Neural crest cell (in vitro differentiated cells): ENCODE measurements around the gene CXCR4. TPM values are rescaled to one million over a fixed set of nuclear protein-coding genes. Genes with fewer than 3 reads are reported as not detected.

Source experiments
- DNase-seq: peaks from one replicate; pipeline ENCODE4 v3.0.0; 2021; ENCODE audit warnings: low read depth, mixed read lengths, low spot score
- H3K27ac Mint-ChIP-seq: one replicate; pipeline ENCODE4 v1.8.0; 2021; ENCODE audit warnings: mild to moderate bottlenecking, mixed read lengths; ENCODE audit not compliant: unreplicated experiment
- H3K27me3 Mint-ChIP-seq: 2 replicates; pipeline ENCODE4 v1.8.0; 2021; ENCODE audit warnings: low read depth, mild to moderate bottlenecking, mixed read lengths
- H3K36me3 Mint-ChIP-seq: 2 replicates; pipeline ENCODE4 v1.8.0; 2021; ENCODE audit warnings: low read depth, mild to moderate bottlenecking, mixed read lengths
- H3K4me1 Mint-ChIP-seq: 2 replicates; pipeline ENCODE4 v1.8.0; 2021; ENCODE audit warnings: mixed read lengths
- H3K4me3 Mint-ChIP-seq: one replicate; pipeline ENCODE4 v1.8.0; 2021; ENCODE audit warnings: mild to moderate bottlenecking, mixed read lengths
- H3K9me3 Mint-ChIP-seq: 2 replicates; pipeline ENCODE4 v1.8.0; 2021; ENCODE audit warnings: mixed read lengths
- total RNA-seq: library from RNA; stranded (reverse); gene quantifications from 2 replicates; pipeline ENCODE4 v1.2.1, GENCODE V29; 2021
- TF ChIP-seq, protein P1 (sequence below): fragments of 200-600 bp; sonication (generic); conservative IDR thresholded peaks from 2 replicates; pipeline ENCODE4 v1.5.0; 2021; ENCODE audit warnings: antibody characterized with exemption, mild to moderate bottlenecking

CXCR4 gene
- total RNA-seq, 1 donor from 2014 or later: 37.5 TPM

DNA sequence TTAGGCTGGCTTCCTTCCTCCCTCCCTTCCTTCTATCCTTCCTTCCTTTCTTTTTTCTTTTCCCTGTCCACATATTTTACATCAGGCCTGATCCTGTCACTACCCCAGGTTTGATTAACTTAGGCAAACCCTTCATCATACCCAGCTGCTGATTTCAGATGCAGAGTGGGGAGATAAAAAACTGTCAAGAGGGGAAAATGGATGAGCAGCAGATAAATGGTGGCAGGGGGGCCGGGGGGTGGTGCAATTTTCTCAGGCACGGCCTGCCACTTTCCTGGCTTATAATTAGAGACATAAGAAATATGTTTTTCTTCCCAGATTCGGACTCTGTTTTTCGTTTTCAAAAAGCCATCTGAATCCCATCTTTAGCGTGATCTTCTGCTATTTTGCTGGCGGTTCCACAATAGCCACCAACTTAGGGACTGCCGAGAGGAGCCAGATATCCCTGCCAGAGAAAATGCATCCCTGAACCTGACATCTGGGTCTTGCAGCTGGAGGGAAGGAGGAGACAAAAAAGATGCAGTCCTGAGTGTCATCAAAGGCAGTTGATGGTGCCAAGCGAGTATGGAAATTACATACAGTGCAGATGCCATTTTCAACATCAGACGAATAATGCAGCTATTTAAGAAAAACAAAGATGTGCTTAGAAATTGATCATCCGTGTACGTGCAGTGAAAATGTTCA is 49.9 kb downstream of the CXCR4 start:
- TF ChIP-seq, protein P1, sequence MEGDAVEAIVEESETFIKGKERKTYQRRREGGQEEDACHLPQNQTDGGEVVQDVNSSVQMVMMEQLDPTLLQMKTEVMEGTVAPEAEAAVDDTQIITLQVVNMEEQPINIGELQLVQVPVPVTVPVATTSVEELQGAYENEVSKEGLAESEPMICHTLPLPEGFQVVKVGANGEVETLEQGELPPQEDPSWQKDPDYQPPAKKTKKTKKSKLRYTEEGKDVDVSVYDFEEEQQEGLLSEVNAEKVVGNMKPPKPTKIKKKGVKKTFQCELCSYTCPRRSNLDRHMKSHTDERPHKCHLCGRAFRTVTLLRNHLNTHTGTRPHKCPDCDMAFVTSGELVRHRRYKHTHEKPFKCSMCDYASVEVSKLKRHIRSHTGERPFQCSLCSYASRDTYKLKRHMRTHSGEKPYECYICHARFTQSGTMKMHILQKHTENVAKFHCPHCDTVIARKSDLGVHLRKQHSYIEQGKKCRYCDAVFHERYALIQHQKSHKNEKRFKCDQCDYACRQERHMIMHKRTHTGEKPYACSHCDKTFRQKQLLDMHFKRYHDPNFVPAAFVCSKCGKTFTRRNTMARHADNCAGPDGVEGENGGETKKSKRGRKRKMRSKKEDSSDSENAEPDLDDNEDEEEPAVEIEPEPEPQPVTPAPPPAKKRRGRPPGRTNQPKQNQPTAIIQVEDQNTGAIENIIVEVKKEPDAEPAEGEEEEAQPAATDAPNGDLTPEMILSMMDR: no peak
- no peaks in the 10 kb centered on the region for H3K27me3 Mint-ChIP-seq
- peaks cover 48% of the 10 kb centered on the region for H3K4me1 Mint-ChIP-seq

DNA sequence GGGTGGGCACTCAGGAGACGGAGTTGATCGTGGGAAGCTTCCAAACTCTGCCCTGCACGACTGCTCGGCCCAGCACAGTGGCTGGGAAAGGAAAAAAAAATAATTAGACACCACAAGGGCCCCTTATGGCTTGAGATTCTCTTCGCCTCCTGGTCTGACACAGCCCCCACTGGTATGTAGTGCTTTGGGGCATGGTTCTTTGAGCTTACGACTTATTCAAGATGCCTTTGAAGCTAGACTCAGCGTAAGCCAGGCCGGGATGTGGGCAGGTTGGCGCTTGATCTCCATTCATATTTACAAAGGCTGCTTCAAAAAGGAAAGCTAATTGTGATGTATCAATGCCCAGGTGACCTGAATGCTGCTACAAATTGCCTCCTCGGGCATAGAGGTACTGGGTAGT is 50.5 kb downstream of the CXCR4 start:
- Mint-ChIP-seq H3K27me3 (no peaks in the 10 kb centered on the region), H3K9me3 (peaks cover 5% of the 10 kb centered on the region), H3K36me3 (peaks cover 3% of the 10 kb centered on the region), H3K4me1 (peaks cover 51% of the 10 kb centered on the region), H3K27ac (no peak overlapping the region), H3K4me3 (no peak overlapping the region)
- no peak for DNase-seq
- TF ChIP-seq, protein P1: no peak

More for the DNA sequence above, 49.9 kb downstream of the CXCR4 start:
- DNase-seq: no peak
- peaks cover 7% of the 10 kb centered on the region for H3K9me3 Mint-ChIP-seq
- no peak overlapping the region for H3K4me3 Mint-ChIP-seq
- peak overlapping the region; percentile 52 for H3K27ac Mint-ChIP-seq
- peaks cover 6% of the 10 kb centered on the region for H3K36me3 Mint-ChIP-seq

DNA sequence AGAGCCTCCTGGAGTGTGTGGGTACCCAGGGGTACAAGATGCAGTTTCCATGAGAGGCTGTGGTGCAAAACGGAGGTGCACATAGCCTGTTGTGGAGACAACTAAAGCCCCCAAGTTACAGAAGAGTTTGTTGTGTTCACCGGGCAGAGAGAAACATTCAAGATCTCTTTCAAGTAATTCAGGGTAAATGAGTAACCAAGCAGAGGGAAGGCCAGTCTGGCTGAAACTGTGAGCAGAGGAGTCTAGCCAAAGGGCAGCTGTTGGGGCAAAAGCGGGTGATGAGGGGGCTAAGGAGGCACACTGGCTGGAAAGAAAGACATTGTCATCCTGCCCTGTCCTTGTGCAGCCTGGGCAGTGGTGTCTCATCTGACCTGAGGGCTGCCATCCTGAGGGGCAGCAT is 52.0 kb downstream of the CXCR4 start:
- Mint-ChIP-seq H3K4me3 (no peak overlapping the region), H3K36me3 (no peaks in the 10 kb centered on the region), H3K27me3 (no peaks in the 10 kb centered on the region), H3K27ac (no peak overlapping the region), H3K9me3 (peaks cover 6% of the 10 kb centered on the region), H3K4me1 (peaks cover 57% of the 10 kb centered on the region)
- TF ChIP-seq, protein P1: no peak
- no peak for DNase-seq

DNA sequence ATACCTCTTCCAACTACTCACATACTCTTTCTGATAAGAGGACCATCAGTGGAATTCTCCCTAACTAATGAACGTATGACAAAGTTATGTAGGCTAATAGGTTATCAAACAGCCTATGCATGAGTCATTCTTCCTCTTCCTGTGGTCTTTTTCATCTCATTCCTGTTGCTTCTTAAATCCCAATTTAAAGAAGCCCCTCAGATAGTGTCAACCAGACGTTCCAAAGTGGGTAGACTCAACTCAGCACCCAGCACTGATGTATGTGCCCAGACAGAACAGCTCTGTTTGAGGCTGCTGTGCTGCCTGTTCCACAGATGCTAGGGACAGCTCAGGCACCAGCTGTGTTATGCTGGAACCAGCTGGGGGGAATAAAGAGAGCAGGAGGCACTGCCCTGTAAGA is 52.6 kb downstream of the CXCR4 start:
- TF ChIP-seq, protein P1: no peak
- no peak overlapping the region for H3K27ac Mint-ChIP-seq
- H3K36me3 Mint-ChIP-seq: no peaks in the 10 kb centered on the region
- H3K27me3 Mint-ChIP-seq: no peaks in the 10 kb centered on the region
- H3K4me1 Mint-ChIP-seq: peaks cover 57% of the 10 kb centered on the region
- no peak for DNase-seq
- peaks cover 6% of the 10 kb centered on the region for H3K9me3 Mint-ChIP-seq
- no peak overlapping the region for H3K4me3 Mint-ChIP-seq

Other genes starting within 250 kb of the CXCR4 start
- 118 and 125 TPM in 2 replicates for gene MCM6, start 241.7 kb downstream of the CXCR4 start, total RNA-seq
- gene DARS1, start 132.5 kb downstream of the CXCR4 start, total RNA-seq: 73.8 and 91.1 TPM in 2 replicates